IPS-18c (cell line): ENCODE measurements around the gene ANKS6.
A peak's percentile ranks its signal among the peaks of the same experiment; 100 is the strongest.

Experiments
- H3K4me3 ChIP-seq: 2 replicates; pipeline ENCODE4 v1.7.0; 2013; ENCODE audit warnings: low read depth, mild to moderate bottlenecking, low read length, moderate library complexity; ENCODE audit not compliant: insufficient read depth
- H3K9me3 ChIP-seq: one replicate; pipeline ENCODE4 v1.6.1; 2013; ENCODE audit warnings: mild to moderate bottlenecking, low read length, moderate library complexity; ENCODE audit not compliant: control insufficient read depth, insufficient read depth

Gene ANKS6

GRCh38 chr9:98801561-98801960 is 5.2 kb upstream of the ANKS6 start:
- Histone ChIP-seq H3K9me3 (no peaks in the 10 kb centered on the region), H3K4me3 (no peak overlapping the region)

- H3K4me3 ChIP-seq, result no peak overlapping the region
These were observed 1.9 kb upstream of the ANKS6 start for GRCh38 chr9:98798254-98798653.

GRCh38 chr9:98797491-98797890 is 1.1 kb upstream of the ANKS6 start:
- Histone ChIP-seq H3K9me3 (no peaks in the 10 kb centered on the region), H3K4me3 (no peak overlapping the region)

More at GRCh38 chr9:98798254-98798653, 1.9 kb upstream of the ANKS6 start:
- no peaks in the 10 kb centered on the region for H3K9me3 ChIP-seq

GRCh38 chr9:98795970-98796363 is 388 bp downstream of the ANKS6 start:
- peak overlapping the region; percentile 69 for H3K4me3 ChIP-seq

GRCh38 chr9:98795295-98795955 is 930 bp downstream of the ANKS6 start:
- Histone ChIP-seq H3K9me3 (no peaks in the 10 kb centered on the region), H3K4me3 (peak overlapping the region; percentile 69)

More at GRCh38 chr9:98795970-98796363, 388 bp downstream of the ANKS6 start:
- H3K9me3 ChIP-seq, result no peaks in the 10 kb centered on the region

GRCh38 chr9:98794802-98795201 is 1.6 kb downstream of the ANKS6 start:
- H3K4me3 ChIP-seq, result peak overlapping the region; percentile 69

GRCh38 chr9:98793031-98793430 is 3.3 kb downstream of the ANKS6 start:
- H3K4me3 ChIP-seq, result no peak overlapping the region
- peaks cover 2% of the 10 kb centered on the region for H3K9me3 ChIP-seq

More at GRCh38 chr9:98794802-98795201, 1.6 kb downstream of the ANKS6 start:
- H3K9me3 ChIP-seq, result no peaks in the 10 kb centered on the region

GRCh38 chr9:98791608-98792490 is 4.5 kb downstream of the ANKS6 start:
- H3K4me3 ChIP-seq, result no peak overlapping the region
- H3K9me3 ChIP-seq, result peaks cover 2% of the 10 kb centered on the region

GRCh38 chr9:98790842-98791607 is 5.3 kb downstream of the ANKS6 start:
- Histone ChIP-seq H3K4me3 (no peak overlapping the region), H3K9me3 (peaks cover 2% of the 10 kb centered on the region)

GRCh38 chr9:98790134-98790841 is 6.1 kb downstream of the ANKS6 start:
- Histone ChIP-seq H3K9me3 (peaks cover 2% of the 10 kb centered on the region), H3K4me3 (no peak overlapping the region)

GRCh38 chr9:98789483-98790133 is 6.7 kb downstream of the ANKS6 start:
- Histone ChIP-seq H3K4me3 (no peak overlapping the region), H3K9me3 (peaks cover 2% of the 10 kb centered on the region)

- H3K4me3 ChIP-seq, result no peak overlapping the region
- peaks cover 2% of the 10 kb centered on the region for H3K9me3 ChIP-seq
These were observed 8.5 kb downstream of the ANKS6 start for GRCh38 chr9:98787766-98788335.

- Histone ChIP-seq H3K4me3 (no peak overlapping the region), H3K9me3 (peaks cover 2% of the 10 kb centered on the region)
These were observed 9.4 kb downstream of the ANKS6 start for GRCh38 chr9:98786750-98787510.

GRCh38 chr9:98784831-98785806 is 11.2 kb downstream of the ANKS6 start:
- H3K9me3 ChIP-seq, result peaks cover 2% of the 10 kb centered on the region
- no peak overlapping the region for H3K4me3 ChIP-seq
